Sigmoid colon (tissue), 4 donors: ENCODE measurements around the gene SMIM1.
A peak's percentile ranks its signal among the peaks of the same experiment; 100 is the strongest.

Experiments
- CTCF ChIP-seq, 4 experiments: fragments of 450-650 bp in 3 of 4; fragments of 200-600 bp in 1 of 4; IDR thresholded peaks; one replicate each; pipeline ENCODE4 v1.5.1; 2016 to 2019; ENCODE audit warnings: antibody characterized with exemption in 4 of 4, mild to moderate bottlenecking in 3 of 4, moderate library complexity in 2 of 4
- EP300 ChIP-seq, 4 donors: sonication (generic); formaldehyde crosslinking; IDR thresholded peaks; one replicate each; pipeline ENCODE4 v1.6.1; 2017; ENCODE audit warnings: antibody characterized with exemption in 4 of 4
- POLR2AphosphoS5 ChIP-seq, 4 donors: sonication (generic); formaldehyde crosslinking; IDR thresholded peaks; one replicate each; pipeline ENCODE4 v1.6.1; 2017; ENCODE audit warnings: antibody characterized with exemption in 4 of 4

GRCh38 chr1:3796215-3797061, 23.9 kb downstream of the SMIM1 start, which contains the start of gene LRRC47:
- TF ChIP-seq POLR2AphosphoS5 (IDR thresholded peaks at IDR 0.05) (peak; percentile 58 to 87 (median 86)), CTCF (IDR thresholded peaks at IDR 0.05) (no peak), EP300 (IDR thresholded peaks at IDR 0.05) (peak in 1 of 4 donors; percentile 29)
